ENCODE measurements around the gene AP3S2. TPM values are rescaled to one million over a fixed set of nuclear protein-coding genes. Genes with fewer than 3 reads are reported as not detected.

Gene AP3S2
- total and polyA plus RNA-seq, 2 of the 13 experiments (the other 11 are each of a cell fraction or from before 2014, with no cell fraction given): 17.6 to 44.4 TPM

GRCh38 chr15:89809093-89809786, 84.6 kb downstream of the AP3S2 start:
- Histone ChIP-seq H3K27me3 (ENCODE audit: control insufficient read depth in 1 of 2, insufficient read depth in 2 of 2, low read length in 2 of 2) (no peaks in the 10 kb centered on the region), H3K36me3 (replicated peaks in 1 of 2; ENCODE audit: control insufficient read depth in 1 of 2, insufficient read depth in 2 of 2, low read length in 2 of 2) (peaks cover 8 to 22% of the 10 kb centered on the region in 2 experiments), H3K79me2 (ENCODE audit: insufficient read depth, low read length) (peaks cover 40% of the 10 kb centered on the region), H3K4me1 (ENCODE audit: insufficient read depth, low read length) (peaks cover 94% of the 10 kb centered on the region), H3K9ac (ENCODE audit: insufficient read depth, low read depth, low read length) (peak overlapping the region; percentile 48), H3K4me3 (replicated peaks in 1 of 3; ENCODE audit: insufficient read depth in 1 of 3, low read depth in 2 of 3, low read length in 3 of 3) (peak overlapping the region in 1 of 3 experiments; percentile 56; a peak in 2 of 6 replicates), H3K9me3 (ENCODE audit: low read length) (no peaks in the 10 kb centered on the region), H3K27ac (ENCODE audit: extremely low read length, insufficient read depth, low read length) (peak overlapping the region; percentile 86), H4K20me1 (ENCODE audit: insufficient read depth, low read length) (no peaks in the 10 kb centered on the region; the same call in 1 of the 2 replicates), H2AFZ (ENCODE audit: low read length) (no peak overlapping the region), H3K4me2 (ENCODE audit: low read depth, low read length) (peak overlapping the region; percentile 70)
- FAIRE-seq: peak; percentile 81
- no TSS peak for BruUV-seq (replicated peaks)
- peak; percentile 36 for ATAC-seq
- POLR2A ChIA-PET: no interaction called here
- CTCF ChIA-PET (ENCODE audit: low intra/inter-chr PET ratio, low total read pairs): no interaction called here
- in situ Hi-C loops (cut with HindIII; ENCODE audit: extremely low pct_ligation_motif_present, low pct_unique_long_range_greater_than_20kb): no loop called here
- peak; percentile 88 for DNase-seq (ENCODE audit: low spot score)
- intact Hi-C loops (cut with micrococcal nuclease; ENCODE audit: unreplicated experiment): loop anchor here (1.0 to 5.0 kb wide), 2 partner anchors 68 to 119 kb away; partner anchors contain the start of genes PEX11A and WDR93
- WGBS (ENCODE audit: low lambda C conversion rate): 11% methylated on average over 5 of the region's 8 CpGs
- TF ChIP-seq TBP (CRISPR knock-in tag; IDR thresholded peaks at IDR 0.05): no peak
- TF ChIP-seq UBTF (CRISPR knock-in tag; IDR thresholded peaks at IDR 0.05): 0 out of 2 replicates have a peak, but pooled peaks have one; percentile 9
- no peak for TF ChIP-seq SMAD9 (CRISPR knock-in tag; IDR thresholded peaks at IDR 0.05)
- 0 out of 2 replicates have a peak, but pooled peaks have one; percentile 13 for TF ChIP-seq CREB1 (IDR thresholded peaks at IDR 0.05)
- peak; percentile 58 for TF ChIP-seq CREB1 (CRISPR knock-in tag; IDR thresholded peaks at IDR 0.05)
- TF ChIP-seq ELF3 (CRISPR knock-in tag; IDR thresholded peaks at IDR 0.05): peak; percentile 79
- peak; percentile 58 for TF ChIP-seq REPIN1 (CRISPR knock-in tag; IDR thresholded peaks at IDR 0.05; ENCODE audit: borderline replicate concordance, low read depth)
- no peak for TF ChIP-seq ATF5 (CRISPR knock-in tag; IDR thresholded peaks at IDR 0.05; ENCODE audit: low read depth)
- peak; percentile 24; the same call in 1 of the 2 replicates for TF ChIP-seq FOXO1 (CRISPR knock-in tag; IDR thresholded peaks at IDR 0.05)
- TF ChIP-seq, protein P1, sequence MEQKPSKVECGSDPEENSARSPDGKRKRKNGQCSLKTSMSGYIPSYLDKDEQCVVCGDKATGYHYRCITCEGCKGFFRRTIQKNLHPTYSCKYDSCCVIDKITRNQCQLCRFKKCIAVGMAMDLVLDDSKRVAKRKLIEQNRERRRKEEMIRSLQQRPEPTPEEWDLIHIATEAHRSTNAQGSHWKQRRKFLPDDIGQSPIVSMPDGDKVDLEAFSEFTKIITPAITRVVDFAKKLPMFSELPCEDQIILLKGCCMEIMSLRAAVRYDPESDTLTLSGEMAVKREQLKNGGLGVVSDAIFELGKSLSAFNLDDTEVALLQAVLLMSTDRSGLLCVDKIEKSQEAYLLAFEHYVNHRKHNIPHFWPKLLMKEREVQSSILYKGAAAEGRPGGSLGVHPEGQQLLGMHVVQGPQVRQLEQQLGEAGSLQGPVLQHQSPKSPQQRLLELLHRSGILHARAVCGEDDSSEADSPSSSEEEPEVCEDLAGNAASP (CRISPR knock-in tag; IDR thresholded peaks at IDR 0.05; ENCODE audit: borderline replicate concordance): peak; percentile 68; the same call in 1 of the 2 replicates
- TF ChIP-seq TEAD3 (CRISPR knock-in tag; optimal IDR thresholded peaks at IDR 0.05; ENCODE audit: borderline replicate concordance): peak; percentile 83
- TF ChIP-seq MAF1 (CRISPR knock-in tag; IDR thresholded peaks at IDR 0.05; ENCODE audit: borderline replicate concordance): no peak
- TF ChIP-seq PAF1 (CRISPR knock-in tag; IDR thresholded peaks at IDR 0.05): 0 out of 2 replicates have a peak, but pooled peaks have one; percentile 52
- peak; percentile 87 for TF ChIP-seq DPF2 (CRISPR knock-in tag; IDR thresholded peaks at IDR 0.05; ENCODE audit: borderline replicate concordance, low read depth)
- peak; percentile 90 for TF ChIP-seq ZNF747 (CRISPR knock-in tag; IDR thresholded peaks at IDR 0.05; ENCODE audit: borderline replicate concordance)
- TF ChIP-seq HMGXB4 (CRISPR knock-in tag; IDR thresholded peaks at IDR 0.05; ENCODE audit: borderline replicate concordance in 1 of 2, low read depth in 1 of 2): 0 out of 4 replicates have a peak, but pooled peaks of 1 of the 2 experiments have one; percentile 38
- TF ChIP-seq ZMYM4 (CRISPR knock-in tag; IDR thresholded peaks at IDR 0.05): peak; percentile 40; the same call in 1 of the 2 replicates
- TF ChIP-seq SMAD3 (CRISPR knock-in tag; IDR thresholded peaks at IDR 0.05): 0 out of 2 replicates have a peak, but pooled peaks have one; percentile 15

All from HepG2 (cell line).